T-helper 17 cell (primary cell): ENCODE measurements around the gene EEF1AKMT2. TPM values are rescaled to one million over a fixed set of nuclear protein-coding genes. Genes with fewer than 3 reads are reported as not detected.
"Not testable (repeated sequence)": the region's sequence is repeated elsewhere in the genome, so short reads cannot be mapped to it uniquely, and the experiment has no call there.

Source experiments
- ATAC-seq: fragments of 150-1000 bp; cut with Tn5 transposase; 2 replicates; pipeline ENCODE4 v1.10.0; 2021; ENCODE audit warnings: mild to moderate bottlenecking, moderate library complexity
- DNase-seq, 3 donors: peaks; one replicate each; pipeline versions ENCODE4 v3.0.0 to v3.0.0-alpha.2; 2020 to 2021
- H3K9me3 ChIP-seq: one replicate; pipeline ENCODE4 v1.7.0; 2013; ENCODE audit warnings: low read length, mild to moderate bottlenecking; ENCODE audit not compliant: control insufficient read depth, poor library complexity, severe bottlenecking
- H3K27ac Mint-ChIP-seq: one replicate; pipeline ENCODE4 v1.8.0; 2022; ENCODE audit warnings: mild to moderate bottlenecking, moderate library complexity, mixed read lengths
- H3K27me3 Mint-ChIP-seq: one replicate; pipeline ENCODE4 v1.8.0; 2022; ENCODE audit warnings: mixed read lengths
- H3K36me3 Mint-ChIP-seq: one replicate; pipeline ENCODE4 v1.8.0; 2022; ENCODE audit warnings: low read depth, mixed read lengths
- H3K4me1 Mint-ChIP-seq: one replicate; pipeline ENCODE4 v1.8.0; 2022; ENCODE audit warnings: mild to moderate bottlenecking, mixed read lengths
- H3K4me3 Mint-ChIP-seq: one replicate; pipeline ENCODE4 v1.8.0; 2022; ENCODE audit warnings: mild to moderate bottlenecking, moderate library complexity, mixed read lengths
- total RNA-seq, 4 donors: library from RNA in 2 of 4; stranded (reverse) in 2 of 4; gene quantifications; one replicate each; pipeline ENCODE4 v1.2.3 and lab custom pipeline; 2022 to 2026

The EEF1AKMT2 gene
- total RNA-seq = 10 to 100 TPM; 14.5 to 16.2 TPM
- total RNA-seq (lab: John Stamatoyannopoulos, UW) = 8.6 to 8.7 reads per million in 2 donors

GRCh38 chr10:124791547-124792348, at the start of gene EEF1AKMT2:
TSS of gene EEF1AKMT2 (minus strand) at chr10:124791887. CDS start at chr10:124791833, 54 bp downstream.
- peaks cover 5% of the 10 kb centered on the region for H3K36me3 Mint-ChIP-seq
- peak within 1 kb of the TSS; percentile 97 for H3K4me3 Mint-ChIP-seq
- DNase-seq (peak; percentile 70 to 74 (median 72)), ATAC-seq (peak; percentile 97)
- peaks cover 13% of the 10 kb centered on the region for H3K4me1 Mint-ChIP-seq
- peak within 1 kb of the TSS; percentile 91 for H3K27ac Mint-ChIP-seq
- no peaks in the 10 kb centered on the region for H3K27me3 Mint-ChIP-seq
- H3K9me3 ChIP-seq = no peaks in the 10 kb centered on the region

- Mint-ChIP-seq H3K36me3 (no peaks in the 10 kb centered on the region), H3K27ac (no peak overlapping the region), H3K4me1 (no peaks in the 10 kb centered on the region), H3K27me3 (no peaks in the 10 kb centered on the region), H3K4me3 (no peak overlapping the region)
- ATAC-seq (no peak), DNase-seq (no peak)
- H3K9me3 ChIP-seq = no peaks in the 10 kb centered on the region
Measured at GRCh38 chr10:124837687-124838086, 46.0 kb upstream of the EEF1AKMT2 start.

GRCh38 chr10:124831116-124831515, 39.4 kb upstream of the EEF1AKMT2 start:
- ATAC-seq (no peak), DNase-seq (no peak)
- no peaks in the 10 kb centered on the region for H3K4me1 Mint-ChIP-seq
- H3K4me3 Mint-ChIP-seq = no peak overlapping the region
- no peaks in the 10 kb centered on the region for H3K27me3 Mint-ChIP-seq
- no peak overlapping the region for H3K27ac Mint-ChIP-seq
- H3K9me3 ChIP-seq = no peaks in the 10 kb centered on the region
- no peaks in the 10 kb centered on the region for H3K36me3 Mint-ChIP-seq

- ATAC-seq = no peak
- H3K36me3 Mint-ChIP-seq = no peaks in the 10 kb centered on the region
- no peak for DNase-seq
Measured at GRCh38 chr10:124830445-124830844, 38.8 kb upstream of the EEF1AKMT2 start.

GRCh38 chr10:124829447-124830115, 37.9 kb upstream of the EEF1AKMT2 start:
- Mint-ChIP-seq H3K27me3 (no peaks in the 10 kb centered on the region), H3K4me3 (no peak overlapping the region)

More at GRCh38 chr10:124830445-124830844, 38.8 kb upstream of the EEF1AKMT2 start:
- Mint-ChIP-seq H3K27me3 (no peaks in the 10 kb centered on the region), H3K4me3 (no peak overlapping the region), H3K4me1 (no peaks in the 10 kb centered on the region), H3K27ac (no peak overlapping the region)
- H3K9me3 ChIP-seq = no peaks in the 10 kb centered on the region

GRCh38 chr10:124827474-124827873, 35.8 kb upstream of the EEF1AKMT2 start:
- H3K27me3 Mint-ChIP-seq = no peaks in the 10 kb centered on the region
- H3K4me1 Mint-ChIP-seq = no peaks in the 10 kb centered on the region
- H3K9me3 ChIP-seq = no peaks in the 10 kb centered on the region
- DNase-seq (no peak), ATAC-seq (no peak)
- no peak overlapping the region for H3K27ac Mint-ChIP-seq
- no peak overlapping the region for H3K4me3 Mint-ChIP-seq
- no peaks in the 10 kb centered on the region for H3K36me3 Mint-ChIP-seq

More at GRCh38 chr10:124829447-124830115, 37.9 kb upstream of the EEF1AKMT2 start:
- DNase-seq (no peak), ATAC-seq (no peak)
- no peaks in the 10 kb centered on the region for H3K9me3 ChIP-seq
- H3K4me1 Mint-ChIP-seq = no peaks in the 10 kb centered on the region
- H3K27ac Mint-ChIP-seq = peak overlapping the region; percentile 27
- no peaks in the 10 kb centered on the region for H3K36me3 Mint-ChIP-seq

GRCh38 chr10:124826262-124826661, 34.6 kb upstream of the EEF1AKMT2 start:
- Mint-ChIP-seq H3K4me1 (peaks cover 2% of the 10 kb centered on the region), H3K27me3 (no peaks in the 10 kb centered on the region), H3K4me3 (no peak overlapping the region), H3K36me3 (peaks cover 8% of the 10 kb centered on the region), H3K27ac (no peak overlapping the region)
- ATAC-seq = no peak
- no peaks in the 10 kb centered on the region for H3K9me3 ChIP-seq
- no peak for DNase-seq

- H3K36me3 Mint-ChIP-seq = peaks cover 8% of the 10 kb centered on the region
- ATAC-seq (no peak), DNase-seq (no peak)
- H3K27ac Mint-ChIP-seq = no peak overlapping the region
- H3K9me3 ChIP-seq = no peaks in the 10 kb centered on the region
- H3K4me3 Mint-ChIP-seq = no peak overlapping the region
- peaks cover 2% of the 10 kb centered on the region for H3K4me1 Mint-ChIP-seq
- no peaks in the 10 kb centered on the region for H3K27me3 Mint-ChIP-seq
Measured at GRCh38 chr10:124825702-124826101, 34.0 kb upstream of the EEF1AKMT2 start.

GRCh38 chr10:124824932-124825331, 33.2 kb upstream of the EEF1AKMT2 start:
- ATAC-seq, H3K36me3 Mint-ChIP-seq, H3K4me1 Mint-ChIP-seq, H3K9me3 ChIP-seq, H3K4me3 Mint-ChIP-seq, H3K27me3 Mint-ChIP-seq, DNase-seq, H3K27ac Mint-ChIP-seq: not testable (repeated sequence)

GRCh38 chr10:124824507-124824906, 32.8 kb upstream of the EEF1AKMT2 start:
- peaks cover 8% of the 10 kb centered on the region for H3K36me3 Mint-ChIP-seq
- no peaks in the 10 kb centered on the region for H3K9me3 ChIP-seq
- H3K4me3 Mint-ChIP-seq = no peak overlapping the region
- H3K27me3 Mint-ChIP-seq = no peaks in the 10 kb centered on the region
- ATAC-seq (no peak), DNase-seq (no peak)
- H3K4me1 Mint-ChIP-seq = peaks cover 2% of the 10 kb centered on the region
- H3K27ac Mint-ChIP-seq = no peak overlapping the region

- no peaks in the 10 kb centered on the region for H3K9me3 ChIP-seq
- ATAC-seq (no peak), DNase-seq (no peak)
- Mint-ChIP-seq H3K27me3 (no peaks in the 10 kb centered on the region), H3K27ac (peak overlapping the region; percentile 39), H3K4me3 (no peak overlapping the region), H3K4me1 (peaks cover 6% of the 10 kb centered on the region), H3K36me3 (peaks cover 10% of the 10 kb centered on the region)
Measured at GRCh38 chr10:124821520-124821919, 29.8 kb upstream of the EEF1AKMT2 start.

GRCh38 chr10:124820121-124820520, 28.4 kb upstream of the EEF1AKMT2 start:
- no peak for DNase-seq
- H3K9me3 ChIP-seq = no peaks in the 10 kb centered on the region
- Mint-ChIP-seq H3K36me3 (peaks cover 10% of the 10 kb centered on the region), H3K4me3 (no peak overlapping the region), H3K27ac (no peak overlapping the region), H3K4me1 (peaks cover 6% of the 10 kb centered on the region), H3K27me3 (no peaks in the 10 kb centered on the region)
- ATAC-seq = no peak

- H3K4me3 Mint-ChIP-seq = peak overlapping the region; percentile 86
- H3K27me3 Mint-ChIP-seq = peaks cover 9% of the 10 kb centered on the region
- peak overlapping the region; percentile 81 for H3K27ac Mint-ChIP-seq
- no peaks in the 10 kb centered on the region for H3K9me3 ChIP-seq
- no peak for DNase-seq
- ATAC-seq = peak; percentile 7
- H3K4me1 Mint-ChIP-seq = peaks cover 9% of the 10 kb centered on the region
- no peaks in the 10 kb centered on the region for H3K36me3 Mint-ChIP-seq
Measured at GRCh38 chr10:124802313-124802675, 10.6 kb upstream of the EEF1AKMT2 start.
